HepG2 (cell line): ENCODE measurements around the gene DNAJC11. TPM values are rescaled to one million over a fixed set of nuclear protein-coding genes. Genes with fewer than 3 reads are reported as not detected.

Source experiments
- CCDC6 ChIP-seq: sonication (generic); formaldehyde crosslinking; IDR thresholded peaks from 2 replicates; pipeline ENCODE4 v1.8.1; 2022; ENCODE audit warnings: mild to moderate bottlenecking, missing genetic modification reagents, moderate library complexity
- CEBPG ChIP-seq: IDR thresholded peaks from 2 replicates; pipeline ENCODE4 v1.6.1; 2016
- FOXK1 ChIP-seq: sonication (generic); formaldehyde crosslinking; IDR thresholded peaks from 2 replicates; pipeline ENCODE4 v1.4.0; 2020; ENCODE audit warnings: low read depth, missing genetic modification reagents, borderline replicate concordance
- HMG20B ChIP-seq: conservative IDR thresholded peaks from 2 replicates; pipeline ENCODE4 v1.6.1; 2016; ENCODE audit warnings: missing genetic modification reagents, missing compliant biosample characterization
- NRL ChIP-seq: sonication (generic); formaldehyde crosslinking; IDR thresholded peaks from 2 replicates; pipeline ENCODE4 v1.5.0; 2020; ENCODE audit warnings: missing genetic modification reagents, mild to moderate bottlenecking, moderate library complexity, borderline replicate concordance
- RXRB ChIP-seq: IDR thresholded peaks from 2 replicates; pipeline ENCODE4 v1.6.1; 2016; ENCODE audit warnings: borderline replicate concordance, missing genetic modification reagents, missing compliant biosample characterization
- SNRNP70 ChIP-seq: fragments of 200-400 bp; formaldehyde crosslinking; IDR thresholded peaks from 2 replicates; pipeline ENCODE4 v1.6.1; 2017; ENCODE audit warnings: mild to moderate bottlenecking, low read depth, low read length, moderate library complexity
- SP1 ChIP-seq, 2 experiments: fragments of 450-650 bp in 1 of 2; sonication (generic) in 1 of 2; formaldehyde crosslinking in 1 of 2; IDR thresholded peaks; 2 replicates each; pipeline versions ENCODE4 v1.4.0 to v1.6.1; 2016 to 2020; ENCODE audit warnings: missing genetic modification reagents in 1 of 2
- THAP11 ChIP-seq: IDR thresholded peaks from 2 replicates; pipeline ENCODE4 v1.6.1; 2016; ENCODE audit warnings: missing biosample characterization, missing genetic modification reagents
- ZBTB21 ChIP-seq: sonication (generic); formaldehyde crosslinking; IDR thresholded peaks from 2 replicates; pipeline ENCODE4 v1.4.0; 2020; ENCODE audit warnings: missing genetic modification reagents
- ZBTB7A ChIP-seq: sonication (generic); formaldehyde crosslinking; IDR thresholded peaks from 2 replicates; pipeline ENCODE4 v1.8.0; 2022; ENCODE audit warnings: mild to moderate bottlenecking, missing genetic modification reagents
- ZBTB7B ChIP-seq: sonication (generic); formaldehyde crosslinking; IDR thresholded peaks from 2 replicates; pipeline ENCODE4 v1.4.0; 2020; ENCODE audit warnings: missing genetic modification reagents
- ZNF101 ChIP-seq: sonication (generic); formaldehyde crosslinking; IDR thresholded peaks from 2 replicates; pipeline ENCODE4 v1.4.0; 2020; ENCODE audit warnings: mild to moderate bottlenecking, low read depth, missing genetic modification reagents, borderline replicate concordance
- ZNF263 ChIP-seq: sonication (generic); formaldehyde crosslinking; IDR thresholded peaks from 2 replicates; pipeline ENCODE4 v1.4.0; 2020; ENCODE audit warnings: missing genetic modification reagents
- ZNF430 ChIP-seq: sonication (generic); formaldehyde crosslinking; IDR thresholded peaks from 2 replicates; pipeline ENCODE4 v1.9.0; 2021; ENCODE audit warnings: mild to moderate bottlenecking, missing genetic modification reagents
- ZNF556 ChIP-seq: sonication (generic); formaldehyde crosslinking; IDR thresholded peaks from 2 replicates; pipeline ENCODE4 v1.4.0; 2020; ENCODE audit warnings: mild to moderate bottlenecking, missing genetic modification reagents, borderline replicate concordance
- ZNF562 ChIP-seq: sonication (generic); formaldehyde crosslinking; IDR thresholded peaks from 2 replicates; pipeline ENCODE4 v1.8.0; 2022; ENCODE audit warnings: missing genetic modification reagents, borderline replicate concordance
- ZNF772 ChIP-seq: sonication (generic); formaldehyde crosslinking; IDR thresholded peaks from 2 replicates; pipeline ENCODE4 v1.5.0; 2020; ENCODE audit warnings: mild to moderate bottlenecking, missing genetic modification reagents
- ZNF777 ChIP-seq: sonication (generic); formaldehyde crosslinking; IDR thresholded peaks from 2 replicates; pipeline ENCODE4 v1.4.0; 2020; ENCODE audit warnings: missing genetic modification reagents
- ZSCAN20 ChIP-seq: sonication (generic); formaldehyde crosslinking; IDR thresholded peaks from 2 replicates; pipeline ENCODE4 v1.4.0; 2020; ENCODE audit warnings: missing genetic modification reagents, mild to moderate bottlenecking, borderline replicate concordance
- ZSCAN22 ChIP-seq: sonication (generic); formaldehyde crosslinking; IDR thresholded peaks from 2 replicates; pipeline ENCODE4 v1.4.0; 2020; ENCODE audit warnings: mild to moderate bottlenecking, missing genetic modification reagents
- polyA plus RNA-seq, 8 experiments: library from polyadenylated mRNA; depleted of rRNA in 3 of 8; stranded (reverse) in 7 of 8; unstranded in 1 of 8; fragments of >200 nt; fragmentation: Illumina TruSeq in 4 of 8; extraction: Trizol in 4 of 8; gene quantifications; 2 replicates each; pipeline versions ENCODE4 v1.2.1 to v1.2.3, GENCODE V29; 2011 to 2016; ENCODE audit warnings: low read depth in 4 of 8, missing spikeins in 1 of 8, mixed read lengths in 1 of 8; ENCODE audit not compliant: insufficient read depth in 1 of 8
- total RNA-seq, 5 experiments: library from RNA; depleted of rRNA; stranded (reverse); fragments of >200 nt; fragmentation: Illumina TruSeq; extraction: Trizol; gene quantifications; 2 replicates each; pipeline ENCODE4 v1.2.3, GENCODE V29; 2016; ENCODE audit warnings: low read depth in 1 of 5
- TF ChIP-seq, protein P1 (sequence below): sonication (generic); formaldehyde crosslinking; IDR thresholded peaks from 2 replicates; pipeline ENCODE4 v1.4.0; 2020; ENCODE audit warnings: low read depth, mild to moderate bottlenecking, missing genetic modification reagents
- TF ChIP-seq, protein P2 (sequence below): sonication (generic); formaldehyde crosslinking; IDR thresholded peaks from 2 replicates; pipeline ENCODE4 v1.8.0; 2023; ENCODE audit warnings: mild to moderate bottlenecking, missing genetic modification reagents
- TF ChIP-seq, protein P3 (sequence below): sonication (generic); formaldehyde crosslinking; IDR thresholded peaks from 2 replicates; pipeline ENCODE4 v1.5.0; 2020; ENCODE audit warnings: mild to moderate bottlenecking, low read depth, missing genetic modification reagents, borderline replicate concordance
- TF ChIP-seq, protein P4 (sequence below): sonication (generic); formaldehyde crosslinking; IDR thresholded peaks from 2 replicates; pipeline ENCODE4 v1.5.0; 2020; ENCODE audit warnings: missing genetic modification reagents
- TF ChIP-seq, protein P5 (sequence below): IDR thresholded peaks from 2 replicates; pipeline ENCODE4 v1.6.1; 2016; ENCODE audit warnings: missing genetic modification reagents, missing compliant biosample characterization

The DNAJC11 gene
- total and polyA plus RNA-seq, 2 of the 13 experiments (the other 11 are each of a cell fraction or from before 2014, with no cell fraction given): 25.1 to 47.6 TPM

DNA sequence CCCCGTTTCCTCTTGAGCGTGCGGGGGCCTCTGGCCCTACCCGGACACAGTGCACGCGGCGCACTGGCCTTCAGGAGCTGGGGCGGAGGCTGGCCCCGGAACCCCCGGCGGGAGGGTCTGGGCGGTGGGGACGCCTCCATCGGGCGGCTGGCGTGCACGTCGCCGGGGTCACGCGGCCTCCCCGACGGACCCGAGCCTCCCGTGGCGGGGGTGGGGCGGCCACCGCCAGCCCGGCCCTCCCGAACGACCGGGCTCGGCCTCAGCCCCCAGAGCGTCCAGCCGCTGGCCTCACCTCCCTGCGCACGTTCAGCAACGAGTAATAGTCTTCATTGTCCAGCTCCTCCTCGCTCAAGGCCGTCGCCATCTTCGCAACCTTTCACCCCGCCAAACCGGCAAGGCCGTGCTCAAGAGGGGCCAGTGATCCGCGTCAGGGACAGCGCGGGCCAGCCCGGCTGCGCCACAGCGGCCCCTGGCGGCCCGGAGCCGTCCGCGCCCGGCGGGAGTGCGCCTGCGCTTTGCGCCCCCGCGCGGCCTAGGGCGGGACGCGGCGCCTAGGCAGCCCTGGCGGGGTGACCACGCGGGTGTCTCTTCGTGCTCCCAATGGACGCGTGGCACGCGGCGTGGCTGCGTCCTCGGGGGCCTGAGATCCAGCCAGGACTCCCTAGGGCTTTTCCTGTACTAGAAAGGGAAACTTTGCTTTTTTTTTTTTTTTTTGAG, at the start of gene DNAJC11 (continued):
- TF ChIP-seq, protein P1, sequence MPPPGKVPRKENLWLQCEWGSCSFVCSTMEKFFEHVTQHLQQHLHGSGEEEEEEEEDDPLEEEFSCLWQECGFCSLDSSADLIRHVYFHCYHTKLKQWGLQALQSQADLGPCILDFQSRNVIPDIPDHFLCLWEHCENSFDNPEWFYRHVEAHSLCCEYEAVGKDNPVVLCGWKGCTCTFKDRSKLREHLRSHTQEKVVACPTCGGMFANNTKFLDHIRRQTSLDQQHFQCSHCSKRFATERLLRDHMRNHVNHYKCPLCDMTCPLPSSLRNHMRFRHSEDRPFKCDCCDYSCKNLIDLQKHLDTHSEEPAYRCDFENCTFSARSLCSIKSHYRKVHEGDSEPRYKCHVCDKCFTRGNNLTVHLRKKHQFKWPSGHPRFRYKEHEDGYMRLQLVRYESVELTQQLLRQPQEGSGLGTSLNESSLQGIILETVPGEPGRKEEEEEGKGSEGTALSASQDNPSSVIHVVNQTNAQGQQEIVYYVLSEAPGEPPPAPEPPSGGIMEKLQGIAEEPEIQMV: peak; percentile 92
- TF ChIP-seq ZBTB21 (CRISPR knock-in tag) (0 out of 2 replicates have a peak, but pooled peaks have one; percentile 38), ZNF777 (CRISPR knock-in tag) (peak; percentile 98), SNRNP70 (no peak), FOXK1 (peak; percentile 58; the same call in 1 of the 2 replicates), ZNF562 (CRISPR knock-in tag) (peak; percentile 97), RXRB (peak; percentile 66), ZNF772 (CRISPR knock-in tag) (peak; percentile 69; the same call in 1 of the 2 replicates), ZNF263 (CRISPR knock-in tag) (peak; percentile 86), CCDC6 (CRISPR knock-in tag) (peak; percentile 92), THAP11 (CRISPR knock-in tag) (peak; percentile 94), HMG20B (CRISPR knock-in tag) (peak; percentile 62; the same call in 1 of the 2 replicates), SP1 (IDR thresholded peaks at IDR 0.05) (no peak), SP1 (CRISPR knock-in tag; IDR thresholded peaks at IDR 0.05) (peak; percentile 51; the same call in 1 of the 2 replicates), ZNF430 (CRISPR knock-in tag) (peak; percentile 95), ZNF556 (CRISPR knock-in tag) (peak; percentile 94), ZSCAN22 (CRISPR knock-in tag) (no peak), ZSCAN20 (peak; percentile 61; the same call in 1 of the 2 replicates), ZNF101 (CRISPR knock-in tag) (peak; percentile 93; the same call in 1 of the 2 replicates), ZBTB7A (peak; percentile 94), ZBTB7B (no peak), CEBPG (peak; percentile 19; the same call in 1 of the 2 replicates), NRL (CRISPR knock-in tag) (peak; percentile 94)
- TF ChIP-seq, protein P2, sequence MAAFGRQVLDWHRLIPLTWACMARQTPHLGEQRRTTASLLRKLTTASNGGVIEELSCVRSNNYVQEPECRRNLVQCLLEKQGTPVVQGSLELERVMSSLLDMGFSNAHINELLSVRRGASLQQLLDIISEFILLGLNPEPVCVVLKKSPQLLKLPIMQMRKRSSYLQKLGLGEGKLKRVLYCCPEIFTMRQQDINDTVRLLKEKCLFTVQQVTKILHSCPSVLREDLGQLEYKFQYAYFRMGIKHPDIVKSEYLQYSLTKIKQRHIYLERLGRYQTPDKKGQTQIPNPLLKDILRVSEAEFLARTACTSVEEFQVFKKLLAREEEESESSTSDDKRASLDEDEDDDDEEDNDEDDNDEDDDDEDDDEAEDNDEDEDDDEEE (CRISPR knock-in tag): peak; percentile 82; the same call in 1 of the 2 replicates
- TF ChIP-seq, protein P3, sequence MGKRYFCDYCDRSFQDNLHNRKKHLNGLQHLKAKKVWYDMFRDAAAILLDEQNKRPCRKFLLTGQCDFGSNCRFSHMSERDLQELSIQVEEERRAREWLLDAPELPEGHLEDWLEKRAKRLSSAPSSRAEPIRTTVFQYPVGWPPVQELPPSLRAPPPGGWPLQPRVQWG: no peak
- TF ChIP-seq, protein P4, sequence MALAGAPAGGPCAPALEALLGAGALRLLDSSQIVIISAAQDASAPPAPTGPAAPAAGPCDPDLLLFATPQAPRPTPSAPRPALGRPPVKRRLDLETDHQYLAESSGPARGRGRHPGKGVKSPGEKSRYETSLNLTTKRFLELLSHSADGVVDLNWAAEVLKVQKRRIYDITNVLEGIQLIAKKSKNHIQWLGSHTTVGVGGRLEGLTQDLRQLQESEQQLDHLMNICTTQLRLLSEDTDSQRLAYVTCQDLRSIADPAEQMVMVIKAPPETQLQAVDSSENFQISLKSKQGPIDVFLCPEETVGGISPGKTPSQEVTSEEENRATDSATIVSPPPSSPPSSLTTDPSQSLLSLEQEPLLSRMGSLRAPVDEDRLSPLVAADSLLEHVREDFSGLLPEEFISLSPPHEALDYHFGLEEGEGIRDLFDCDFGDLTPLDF (CRISPR knock-in tag): 0 out of 2 replicates have a peak, but pooled peaks have one; percentile 23
- TF ChIP-seq, protein P5, sequence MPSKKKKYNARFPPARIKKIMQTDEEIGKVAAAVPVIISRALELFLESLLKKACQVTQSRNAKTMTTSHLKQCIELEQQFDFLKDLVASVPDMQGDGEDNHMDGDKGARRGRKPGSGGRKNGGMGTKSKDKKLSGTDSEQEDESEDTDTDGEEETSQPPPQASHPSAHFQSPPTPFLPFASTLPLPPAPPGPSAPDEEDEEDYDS (CRISPR knock-in tag): peak; percentile 38; the same call in 1 of the 2 replicates
